ENCODE measurements around the gene RELN. TPM values are rescaled to one million over a fixed set of nuclear protein-coding genes. Genes with fewer than 3 reads are reported as not detected.

The RELN gene
- total RNA-seq, 1 experiment from 2014 or later, result 0.10 TPM

GRCh38 chr7:103593691-103594090 is 395.8 kb downstream of the RELN start:
- Histone ChIP-seq H3K27me3 (ENCODE audit: control insufficient read depth, insufficient read depth, low read length) (peaks cover 5% of the 10 kb centered on the region), H3K9me3 (ENCODE audit: control insufficient read depth, insufficient read depth, low read depth, low read length) (no peaks in the 10 kb centered on the region), H3K36me3 (ENCODE audit: control insufficient read depth, insufficient read depth, low read length) (no peaks in the 10 kb centered on the region), H3K4me1 (ENCODE audit: control insufficient read depth, insufficient read depth, low read length) (no peaks in the 10 kb centered on the region), H3K4me3 (ENCODE audit: low read depth in 2 of 2, low read length in 2 of 2) (no peak overlapping the region), H3K27ac (ENCODE audit: low read length) (no peak overlapping the region)
- no TSS peak for BruUV-seq (replicated peaks)
- ChIA-PET CTCF (no interaction called here), POLR2A (no interaction called here)
- ATAC-seq, result no peak
- TF ChIP-seq SIN3A (IDR thresholded peaks at IDR 0.05; ENCODE audit: borderline replicate concordance, insufficient read depth, low read depth, low read length) (no peak), TCF7L2 (IDR thresholded peaks at IDR 0.05; ENCODE audit: low read depth, low read length) (no peak), REST (IDR thresholded peaks at IDR 0.05; ENCODE audit: insufficient read depth in 1 of 2, low read depth in 2 of 2, low read length in 1 of 2) (no peak), POLR2AphosphoS5 (IDR thresholded peaks at IDR 0.05; ENCODE audit: low read depth, low read length) (no peak)
- TF ChIP-seq, protein P1, sequence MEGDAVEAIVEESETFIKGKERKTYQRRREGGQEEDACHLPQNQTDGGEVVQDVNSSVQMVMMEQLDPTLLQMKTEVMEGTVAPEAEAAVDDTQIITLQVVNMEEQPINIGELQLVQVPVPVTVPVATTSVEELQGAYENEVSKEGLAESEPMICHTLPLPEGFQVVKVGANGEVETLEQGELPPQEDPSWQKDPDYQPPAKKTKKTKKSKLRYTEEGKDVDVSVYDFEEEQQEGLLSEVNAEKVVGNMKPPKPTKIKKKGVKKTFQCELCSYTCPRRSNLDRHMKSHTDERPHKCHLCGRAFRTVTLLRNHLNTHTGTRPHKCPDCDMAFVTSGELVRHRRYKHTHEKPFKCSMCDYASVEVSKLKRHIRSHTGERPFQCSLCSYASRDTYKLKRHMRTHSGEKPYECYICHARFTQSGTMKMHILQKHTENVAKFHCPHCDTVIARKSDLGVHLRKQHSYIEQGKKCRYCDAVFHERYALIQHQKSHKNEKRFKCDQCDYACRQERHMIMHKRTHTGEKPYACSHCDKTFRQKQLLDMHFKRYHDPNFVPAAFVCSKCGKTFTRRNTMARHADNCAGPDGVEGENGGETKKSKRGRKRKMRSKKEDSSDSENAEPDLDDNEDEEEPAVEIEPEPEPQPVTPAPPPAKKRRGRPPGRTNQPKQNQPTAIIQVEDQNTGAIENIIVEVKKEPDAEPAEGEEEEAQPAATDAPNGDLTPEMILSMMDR (IDR thresholded peaks at IDR 0.05), result no peak
- in situ Hi-C loops (cut with HindIII; ENCODE audit: low pct_unique_long_range_greater_than_20kb, low sequenced_read_pairs), result no loop called here
- intact Hi-C loops (cut with micrococcal nuclease; ENCODE audit: unreplicated experiment), result no loop called here
- no peak for DNase-seq (ENCODE audit: low read depth, low spot score)

DNA sequence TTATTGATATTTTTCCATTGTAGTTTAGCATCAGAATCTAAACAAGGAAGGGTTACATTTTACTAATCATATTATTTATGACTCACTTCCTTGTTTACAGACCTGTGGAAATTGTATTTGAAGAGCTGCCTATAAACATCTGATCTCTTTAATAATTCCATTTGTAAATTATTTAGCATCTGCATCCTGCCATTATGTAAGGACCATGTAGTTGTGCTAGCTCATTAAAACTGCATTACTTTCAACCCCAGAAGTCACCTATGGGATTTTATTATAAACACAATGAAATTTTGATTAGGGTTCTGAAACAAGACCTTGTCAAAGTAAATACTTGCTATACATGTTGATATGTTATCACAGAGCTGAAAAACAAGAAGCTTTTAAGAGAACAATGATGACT is 396.6 kb downstream of the RELN start:
- H3K9me3 ChIP-seq (ENCODE audit: control insufficient read depth, insufficient read depth, low read depth, low read length), result no peaks in the 10 kb centered on the region
- no peak overlapping the region for H3K4me3 ChIP-seq (ENCODE audit: low read depth in 2 of 2, low read length in 2 of 2)
- ChIA-PET POLR2A (no interaction called here), CTCF (no interaction called here)
- H3K27ac ChIP-seq (ENCODE audit: low read length), result no peak overlapping the region
- H3K4me1 ChIP-seq (ENCODE audit: control insufficient read depth, insufficient read depth, low read length), result no peaks in the 10 kb centered on the region
- ATAC-seq (no peak), DNase-seq (ENCODE audit: low read depth, low spot score) (no peak)
- peaks cover 2% of the 10 kb centered on the region for H3K27me3 ChIP-seq (ENCODE audit: control insufficient read depth, insufficient read depth, low read length)
- in situ Hi-C loops (cut with HindIII; ENCODE audit: low pct_unique_long_range_greater_than_20kb, low sequenced_read_pairs) (no loop called here), intact Hi-C loops (cut with micrococcal nuclease; ENCODE audit: unreplicated experiment) (no loop called here)
- H3K36me3 ChIP-seq (ENCODE audit: control insufficient read depth, insufficient read depth, low read length), result no peaks in the 10 kb centered on the region
- BruUV-seq (replicated peaks), result no TSS peak
- TF ChIP-seq POLR2AphosphoS5 (IDR thresholded peaks at IDR 0.05; ENCODE audit: low read depth, low read length) (no peak), TCF7L2 (IDR thresholded peaks at IDR 0.05; ENCODE audit: low read depth, low read length) (no peak), REST (IDR thresholded peaks at IDR 0.05; ENCODE audit: insufficient read depth in 1 of 2, low read depth in 2 of 2, low read length in 1 of 2) (no peak), SIN3A (IDR thresholded peaks at IDR 0.05; ENCODE audit: borderline replicate concordance, insufficient read depth, low read depth, low read length) (no peak)
- TF ChIP-seq, protein P1 (IDR thresholded peaks at IDR 0.05), result no peak

All from Panc1 (cell line).